ENCODE measurements around the gene ETV3L. TPM values are rescaled to one million over a fixed set of nuclear protein-coding genes. Genes with fewer than 3 reads are reported as not detected.

The ETV3L gene
- total RNA-seq, 1 donor from 2014 or later, result not detected

- TF ChIP-seq CTCF (IDR thresholded peaks at IDR 0.05), result no peak
- no peaks in the 10 kb centered on the region for H3K9me3 Mint-ChIP-seq (ENCODE audit: low read depth)
- DNase-seq (ENCODE audit: low spot score), result no peak
- H3K27ac Mint-ChIP-seq (ENCODE audit: unreplicated experiment), result no peak overlapping the region
- no peaks in the 10 kb centered on the region for H3K27me3 Mint-ChIP-seq (ENCODE audit: low read depth)
- H3K36me3 Mint-ChIP-seq (ENCODE audit: low read depth), result no peaks in the 10 kb centered on the region
- H3K4me3 Mint-ChIP-seq (ENCODE audit: unreplicated experiment), result no peak overlapping the region
- peaks cover 10% of the 10 kb centered on the region for H3K4me1 Mint-ChIP-seq (ENCODE audit: low read depth)
Measured at GRCh38 chr1:157092831-157093230, 6.8 kb downstream of the ETV3L start.

- Mint-ChIP-seq H3K9me3 (ENCODE audit: low read depth) (no peaks in the 10 kb centered on the region), H3K4me3 (ENCODE audit: unreplicated experiment) (no peak overlapping the region), H3K27ac (ENCODE audit: unreplicated experiment) (no peak overlapping the region), H3K27me3 (ENCODE audit: low read depth) (no peaks in the 10 kb centered on the region), H3K36me3 (ENCODE audit: low read depth) (no peaks in the 10 kb centered on the region), H3K4me1 (ENCODE audit: low read depth) (peaks cover 10% of the 10 kb centered on the region)
- DNase-seq (ENCODE audit: low spot score), result no peak
- TF ChIP-seq CTCF (IDR thresholded peaks at IDR 0.05), result no peak
Measured at GRCh38 chr1:157091668-157092273, 7.8 kb downstream of the ETV3L start.

GRCh38 chr1:157091186-157091585 is 8.4 kb downstream of the ETV3L start:
- Mint-ChIP-seq H3K9me3 (ENCODE audit: low read depth) (no peaks in the 10 kb centered on the region), H3K27me3 (ENCODE audit: low read depth) (no peaks in the 10 kb centered on the region), H3K4me1 (ENCODE audit: low read depth) (peaks cover 10% of the 10 kb centered on the region), H3K4me3 (ENCODE audit: unreplicated experiment) (no peak overlapping the region), H3K36me3 (ENCODE audit: low read depth) (no peaks in the 10 kb centered on the region), H3K27ac (ENCODE audit: unreplicated experiment) (no peak overlapping the region)
- no peak for TF ChIP-seq CTCF (IDR thresholded peaks at IDR 0.05)
- DNase-seq (ENCODE audit: low spot score), result no peak

- DNase-seq (ENCODE audit: low spot score), result no peak
- Mint-ChIP-seq H3K36me3 (ENCODE audit: low read depth) (no peaks in the 10 kb centered on the region), H3K27me3 (ENCODE audit: low read depth) (no peaks in the 10 kb centered on the region), H3K27ac (ENCODE audit: unreplicated experiment) (no peak overlapping the region), H3K4me3 (ENCODE audit: unreplicated experiment) (no peak overlapping the region), H3K9me3 (ENCODE audit: low read depth) (no peaks in the 10 kb centered on the region), H3K4me1 (ENCODE audit: low read depth) (peaks cover 10% of the 10 kb centered on the region)
- no peak for TF ChIP-seq CTCF (IDR thresholded peaks at IDR 0.05)
Measured at GRCh38 chr1:157090771-157091170, 8.8 kb downstream of the ETV3L start.

- DNase-seq (ENCODE audit: low spot score), result peak; percentile 94
- no peak overlapping the region for H3K27ac Mint-ChIP-seq (ENCODE audit: unreplicated experiment)
- peak; percentile 98 for TF ChIP-seq CTCF (IDR thresholded peaks at IDR 0.05)
- no peaks in the 10 kb centered on the region for H3K9me3 Mint-ChIP-seq (ENCODE audit: low read depth)
- peaks cover 10% of the 10 kb centered on the region for H3K4me1 Mint-ChIP-seq (ENCODE audit: low read depth)
- H3K27me3 Mint-ChIP-seq (ENCODE audit: low read depth), result no peaks in the 10 kb centered on the region
- no peaks in the 10 kb centered on the region for H3K36me3 Mint-ChIP-seq (ENCODE audit: low read depth)
- no peak overlapping the region for H3K4me3 Mint-ChIP-seq (ENCODE audit: unreplicated experiment)
Measured at GRCh38 chr1:157090196-157090647, 9.4 kb downstream of the ETV3L start.
